Measurements from ENCODE around the gene GAK. TPM values are rescaled to one million over a fixed set of nuclear protein-coding genes. Genes with fewer than 3 reads are reported as not detected.
A peak's percentile ranks its signal among the peaks of the same experiment; 100 is the strongest.

Gene GAK
- total and polyA plus RNA-seq, 2 of the 13 experiments (the other 11 are each of a cell fraction or from before 2014, with no cell fraction given), result 17.5 to 44.3 TPM

- no peak for TF ChIP-seq AHDC1 (CRISPR knock-in tag; IDR thresholded peaks at IDR 0.05; ENCODE audit: borderline replicate concordance)
- TF ChIP-seq GATAD2A (CRISPR knock-in tag; IDR thresholded peaks at IDR 0.05), result no peak
- TF ChIP-seq ZNF180 (CRISPR knock-in tag; IDR thresholded peaks at IDR 0.05; ENCODE audit: borderline replicate concordance, low read depth), result no peak
- no peak for TF ChIP-seq ZBTB43 (CRISPR knock-in tag; conservative IDR thresholded peaks at IDR 0.05)
- no peak for TF ChIP-seq RFX1 (IDR thresholded peaks at IDR 0.05)
- TF ChIP-seq ZNF232 (CRISPR knock-in tag; IDR thresholded peaks at IDR 0.05; ENCODE audit: borderline replicate concordance), result no peak; the same call in 1 of the 2 replicates
- TF ChIP-seq ZFX (CRISPR knock-in tag; IDR thresholded peaks at IDR 0.05; ENCODE audit: low read depth), result no peak
- no peak for TF ChIP-seq ZSCAN21 (CRISPR knock-in tag; IDR thresholded peaks at IDR 0.05; ENCODE audit: borderline replicate concordance)
- TF ChIP-seq ZNF282 (IDR thresholded peaks at IDR 0.05; ENCODE audit: partially characterized antibody), result no peak
- TF ChIP-seq GATA4 (IDR thresholded peaks at IDR 0.05; ENCODE audit: borderline replicate concordance, low read depth), result no peak
- peak; percentile 39; the same call in 1 of the 2 replicates for TF ChIP-seq KDM5A (IDR thresholded peaks at IDR 0.05; ENCODE audit: borderline replicate concordance, low read length)
- TF ChIP-seq ATAD3A (CRISPR knock-in tag; IDR thresholded peaks at IDR 0.05), result no peak
- no peak for TF ChIP-seq PAXIP1 (CRISPR knock-in tag; conservative IDR thresholded peaks at IDR 0.05)
- TF ChIP-seq SMAD3 (CRISPR knock-in tag; IDR thresholded peaks at IDR 0.05), result no peak
- TF ChIP-seq ZNF563 (CRISPR knock-in tag; IDR thresholded peaks at IDR 0.05), result 0 out of 2 replicates have a peak, but pooled peaks have one; percentile 1
- TF ChIP-seq ZNF737 (CRISPR knock-in tag; IDR thresholded peaks at IDR 0.05; ENCODE audit: borderline replicate concordance), result no peak
- no peak; the same call in 1 of the 2 replicates for TF ChIP-seq ZNF816 (CRISPR knock-in tag; IDR thresholded peaks at IDR 0.05; ENCODE audit: borderline replicate concordance)
- TF ChIP-seq SOX5 (CRISPR knock-in tag; IDR thresholded peaks at IDR 0.05; ENCODE audit: borderline replicate concordance), result no peak
- TF ChIP-seq NFYC (CRISPR knock-in tag; IDR thresholded peaks at IDR 0.05), result no peak
- TF ChIP-seq CAMTA2 (CRISPR knock-in tag; IDR thresholded peaks at IDR 0.05; ENCODE audit: borderline replicate concordance), result no peak
- TF ChIP-seq ZNF235 (CRISPR knock-in tag; IDR thresholded peaks at IDR 0.05; ENCODE audit: borderline replicate concordance), result no peak
- 0 out of 2 replicates have a peak, but pooled peaks have one; percentile 16 for TF ChIP-seq ZSCAN25 (CRISPR knock-in tag; IDR thresholded peaks at IDR 0.05)
Observed at GRCh38 chr4:932713-933070, 576 bp upstream of the GAK start (continued).
